ENCODE measurements around the gene AGBL4.

The AGBL4 gene

DNA sequence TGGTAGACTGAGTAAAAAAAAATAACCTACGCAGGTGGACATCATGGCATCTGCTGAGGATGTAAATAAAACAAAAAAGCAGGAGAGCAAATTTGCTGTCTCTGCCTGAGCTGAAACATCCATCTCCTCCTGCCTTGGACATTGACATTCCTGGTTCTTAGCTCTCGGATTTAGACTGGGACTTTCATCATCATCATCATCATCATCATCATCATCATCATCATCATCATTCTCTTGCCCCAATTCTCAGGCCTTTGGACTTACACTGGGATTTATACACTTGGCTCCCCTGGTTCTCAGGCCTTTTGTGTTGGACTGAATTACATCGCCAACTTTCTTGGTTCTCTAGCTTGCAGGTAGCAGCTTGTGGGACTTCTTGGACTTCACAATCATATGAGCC lies 938.7 kb downstream of the AGBL4 start:
- TF ChIP-seq, protein P1, sequence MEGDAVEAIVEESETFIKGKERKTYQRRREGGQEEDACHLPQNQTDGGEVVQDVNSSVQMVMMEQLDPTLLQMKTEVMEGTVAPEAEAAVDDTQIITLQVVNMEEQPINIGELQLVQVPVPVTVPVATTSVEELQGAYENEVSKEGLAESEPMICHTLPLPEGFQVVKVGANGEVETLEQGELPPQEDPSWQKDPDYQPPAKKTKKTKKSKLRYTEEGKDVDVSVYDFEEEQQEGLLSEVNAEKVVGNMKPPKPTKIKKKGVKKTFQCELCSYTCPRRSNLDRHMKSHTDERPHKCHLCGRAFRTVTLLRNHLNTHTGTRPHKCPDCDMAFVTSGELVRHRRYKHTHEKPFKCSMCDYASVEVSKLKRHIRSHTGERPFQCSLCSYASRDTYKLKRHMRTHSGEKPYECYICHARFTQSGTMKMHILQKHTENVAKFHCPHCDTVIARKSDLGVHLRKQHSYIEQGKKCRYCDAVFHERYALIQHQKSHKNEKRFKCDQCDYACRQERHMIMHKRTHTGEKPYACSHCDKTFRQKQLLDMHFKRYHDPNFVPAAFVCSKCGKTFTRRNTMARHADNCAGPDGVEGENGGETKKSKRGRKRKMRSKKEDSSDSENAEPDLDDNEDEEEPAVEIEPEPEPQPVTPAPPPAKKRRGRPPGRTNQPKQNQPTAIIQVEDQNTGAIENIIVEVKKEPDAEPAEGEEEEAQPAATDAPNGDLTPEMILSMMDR (IDR thresholded peaks at IDR 0.05; ENCODE audit: low read depth, low read length, missing control alignments), result no peak
- H3K4me3 ChIP-seq (replicated peaks; ENCODE audit: low read depth, low read length), result no peak overlapping the region
- no peak for DNase-seq (ENCODE audit: extremely low read depth, low read depth)

DNA sequence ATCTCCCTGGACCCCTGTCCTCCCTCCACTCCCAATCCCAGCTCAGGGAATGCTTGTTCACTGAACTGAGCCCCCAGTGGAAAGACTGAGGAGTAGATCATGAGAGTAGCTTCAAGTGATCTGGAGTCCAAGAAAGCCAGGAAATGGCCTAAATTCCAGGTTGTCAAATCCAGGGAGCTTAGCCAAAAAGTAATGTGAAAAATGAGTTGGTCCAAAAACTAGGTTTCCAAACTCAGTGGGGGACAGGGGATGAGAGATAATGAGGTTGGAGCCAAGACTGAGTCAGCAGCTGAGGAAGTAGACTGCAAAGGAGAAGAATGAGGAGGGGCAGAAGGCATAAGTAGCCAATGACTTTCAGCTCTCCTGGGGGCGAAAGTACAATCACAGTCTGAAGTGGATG lies 963.0 kb downstream of the AGBL4 start:
- DNase-seq (ENCODE audit: extremely low read depth, low read depth), result no peak
- TF ChIP-seq, protein P1 (IDR thresholded peaks at IDR 0.05; ENCODE audit: low read depth, low read length, missing control alignments), result no peak
- H3K4me3 ChIP-seq (replicated peaks; ENCODE audit: low read depth, low read length), result no peak overlapping the region

DNA sequence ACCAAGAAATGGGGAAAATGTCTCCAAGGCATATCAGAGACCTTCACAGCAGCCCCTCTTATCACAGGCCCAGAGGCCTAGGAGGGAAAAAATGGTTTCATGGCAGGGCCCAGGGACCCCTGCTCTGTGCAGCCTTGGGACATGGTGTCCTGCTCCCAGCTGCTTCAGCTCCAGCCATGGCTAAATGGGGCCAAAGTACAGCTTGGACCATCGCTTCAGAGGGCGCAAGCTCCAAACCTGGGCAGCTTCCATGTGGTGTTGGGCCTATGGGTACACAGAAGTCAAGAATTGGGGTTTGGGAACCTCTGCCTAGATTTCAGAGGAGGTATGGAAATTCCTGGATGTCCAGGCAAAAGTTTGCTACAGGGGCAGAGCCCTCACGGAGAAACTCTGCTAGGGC lies 964.7 kb downstream of the AGBL4 start:
- TF ChIP-seq, protein P1 (IDR thresholded peaks at IDR 0.05; ENCODE audit: low read depth, low read length, missing control alignments), result no peak
- no peak for DNase-seq (ENCODE audit: extremely low read depth, low read depth)
- H3K4me3 ChIP-seq (replicated peaks; ENCODE audit: low read depth, low read length), result no peak overlapping the region

DNA sequence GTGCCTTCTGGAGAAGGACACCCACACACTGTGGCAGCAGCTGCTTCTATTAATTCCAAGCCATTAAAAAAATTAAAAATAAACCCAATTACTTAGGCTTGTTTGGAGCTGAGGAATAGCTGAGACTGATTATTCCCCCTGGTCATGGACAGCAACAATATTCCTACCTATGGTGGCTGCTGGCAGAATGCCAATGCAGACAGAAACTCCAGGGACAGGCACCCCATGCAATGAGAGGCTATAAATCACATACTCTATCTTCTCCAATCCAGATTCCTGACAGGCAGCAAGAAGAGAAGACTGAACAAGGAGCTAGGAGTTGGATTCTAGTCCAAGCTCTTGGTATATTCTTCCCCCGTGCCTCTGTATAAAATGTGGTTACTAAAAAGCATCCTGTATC lies 971.7 kb downstream of the AGBL4 start:
- DNase-seq (ENCODE audit: extremely low read depth, low read depth), result no peak

DNA sequence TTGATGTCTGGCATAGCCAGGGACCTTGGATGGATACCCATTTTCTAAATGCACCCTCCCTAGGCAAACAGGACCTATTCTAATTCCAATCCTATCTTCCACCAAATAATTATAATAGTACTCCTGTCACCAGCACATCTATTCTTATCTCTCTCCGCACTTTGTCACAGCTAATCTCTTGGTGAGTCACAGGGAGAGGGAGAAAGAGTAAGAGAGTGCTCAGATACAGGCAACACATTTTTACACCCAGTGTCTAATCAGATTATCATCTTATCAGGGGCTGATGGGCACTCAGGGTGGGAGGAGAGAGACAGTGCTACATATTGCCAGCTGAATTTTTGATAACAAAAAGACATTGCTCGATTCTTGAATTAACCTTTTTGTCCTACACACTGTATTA lies 972.1 kb downstream of the AGBL4 start:
- TF ChIP-seq, protein P1 (IDR thresholded peaks at IDR 0.05; ENCODE audit: low read depth, low read length, missing control alignments), result no peak
- DNase-seq (ENCODE audit: extremely low read depth, low read depth), result no peak
- no peak overlapping the region for H3K4me3 ChIP-seq (replicated peaks; ENCODE audit: low read depth, low read length)

More for the DNA sequence above, 971.7 kb downstream of the AGBL4 start:
- TF ChIP-seq, protein P1 (IDR thresholded peaks at IDR 0.05; ENCODE audit: low read depth, low read length, missing control alignments), result no peak
- H3K4me3 ChIP-seq (replicated peaks; ENCODE audit: low read depth, low read length), result no peak overlapping the region

DNA sequence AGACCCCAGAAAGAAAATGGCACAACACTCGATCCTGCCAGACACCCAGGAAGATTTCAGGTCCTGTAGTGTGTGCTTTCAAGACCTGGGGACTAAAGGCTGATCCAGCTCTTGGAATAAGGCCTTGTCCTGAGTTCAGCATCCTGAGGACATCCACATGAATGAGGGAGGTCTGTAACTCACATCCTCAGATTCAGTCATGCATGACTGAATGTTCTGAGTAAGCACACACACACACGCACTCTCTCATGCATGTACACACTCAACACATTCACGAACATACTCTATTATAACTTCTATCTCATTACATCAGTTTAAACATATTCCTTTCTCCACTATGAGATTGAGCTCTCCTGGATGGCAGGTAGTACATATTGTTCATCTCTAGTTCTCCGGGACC lies 973.7 kb downstream of the AGBL4 start:
- H3K4me3 ChIP-seq (replicated peaks; ENCODE audit: low read depth, low read length), result no peak overlapping the region
- TF ChIP-seq, protein P1 (IDR thresholded peaks at IDR 0.05; ENCODE audit: low read depth, low read length, missing control alignments), result no peak
- no peak for DNase-seq (ENCODE audit: extremely low read depth, low read depth)

DNA sequence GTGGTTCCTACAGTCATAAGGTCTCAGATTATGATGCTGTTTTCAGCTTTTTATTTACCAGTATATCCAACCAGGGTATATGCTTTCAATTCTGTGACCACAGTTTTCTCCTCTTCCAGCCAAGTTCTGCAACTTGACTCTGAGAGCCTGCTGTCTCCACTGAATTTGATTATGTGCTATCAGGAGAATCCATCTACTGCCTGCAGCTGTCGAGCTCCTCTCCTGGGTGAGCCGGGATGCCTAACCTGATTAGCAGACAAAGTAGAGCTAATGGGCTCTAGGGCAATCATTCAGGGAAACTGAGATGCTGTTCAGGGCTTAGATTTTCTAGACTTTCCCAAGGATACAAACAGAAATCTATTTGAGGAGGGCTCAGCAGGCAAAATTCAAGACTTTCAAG lies 975.6 kb downstream of the AGBL4 start:
- DNase-seq (ENCODE audit: extremely low read depth, low read depth), result no peak
- no peak overlapping the region for H3K4me3 ChIP-seq (replicated peaks; ENCODE audit: low read depth, low read length)
- TF ChIP-seq, protein P1 (IDR thresholded peaks at IDR 0.05; ENCODE audit: low read depth, low read length, missing control alignments), result no peak
